ENCODE measurements around the gene TAF8. TPM values are rescaled to one million over a fixed set of nuclear protein-coding genes. Genes with fewer than 3 reads are reported as not detected.

The TAF8 gene
- total RNA-seq, 1 experiment from 2014 or later = 25.9 TPM

GRCh38 chr6:42025066-42025844, 25.1 kb upstream of the TAF8 start:
- Histone ChIP-seq H3K79me2 (ENCODE audit: low read length) (no peaks in the 10 kb centered on the region), H3K36me3 (ENCODE audit: insufficient read depth, low read length) (no peaks in the 10 kb centered on the region), H3K4me2 (ENCODE audit: low read depth, low read length, poor library complexity, severe bottlenecking) (peak overlapping the region; percentile 72), H3K4me1 (ENCODE audit: low read length) (peaks cover 58% of the 10 kb centered on the region), H3K4me3 (ENCODE audit: low read length) (peak overlapping the region; percentile 55), H3K27ac (ENCODE audit: low read length) (peak overlapping the region; percentile 96), H3K27me3 (ENCODE audit: low read length) (no peaks in the 10 kb centered on the region), H3K9me3 (ENCODE audit: low read length) (no peaks in the 10 kb centered on the region), H3K9ac (ENCODE audit: low read length) (peak overlapping the region; percentile 76), H2AFZ (ENCODE audit: low read length) (peak overlapping the region; percentile 44; the same call in 1 of the 2 replicates), H3K9me2 (replicated peaks; ENCODE audit: insufficient read depth, low read length) (no peaks in the 10 kb centered on the region), H4K20me1 (ENCODE audit: insufficient read depth, low read depth, low read length) (no peaks in the 10 kb centered on the region)
- DNase-seq = peak; percentile 98

GRCh38 chr6:42025845-42026243, 24.5 kb upstream of the TAF8 start:
- Histone ChIP-seq H3K9me2 (replicated peaks; ENCODE audit: insufficient read depth, low read length) (no peaks in the 10 kb centered on the region), H3K27me3 (ENCODE audit: low read length) (no peaks in the 10 kb centered on the region), H3K4me3 (ENCODE audit: low read length) (peak overlapping the region; percentile 48; the same call in 1 of the 2 replicates), H3K4me1 (ENCODE audit: low read length) (peaks cover 61% of the 10 kb centered on the region), H3K79me2 (ENCODE audit: low read length) (no peaks in the 10 kb centered on the region), H2AFZ (ENCODE audit: low read length) (peak overlapping the region; percentile 44), H3K27ac (ENCODE audit: low read length) (peak overlapping the region; percentile 96), H3K36me3 (ENCODE audit: insufficient read depth, low read length) (no peaks in the 10 kb centered on the region), H4K20me1 (ENCODE audit: insufficient read depth, low read depth, low read length) (no peaks in the 10 kb centered on the region), H3K9ac (ENCODE audit: low read length) (peak overlapping the region; percentile 56), H3K9me3 (ENCODE audit: low read length) (no peaks in the 10 kb centered on the region), H3K4me2 (ENCODE audit: low read depth, low read length, poor library complexity, severe bottlenecking) (peak overlapping the region; percentile 72)
- no peak for DNase-seq

GRCh38 chr6:42026540-42026939, 23.8 kb upstream of the TAF8 start:
- no peak overlapping the region for H3K4me2 ChIP-seq (ENCODE audit: low read depth, low read length, poor library complexity, severe bottlenecking)
- peak overlapping the region; percentile 56; the same call in 1 of the 2 replicates for H3K9ac ChIP-seq (ENCODE audit: low read length)
- no peaks in the 10 kb centered on the region for H3K27me3 ChIP-seq (ENCODE audit: low read length)
- H3K4me3 ChIP-seq (ENCODE audit: low read length) = no peak overlapping the region
- no peaks in the 10 kb centered on the region for H3K36me3 ChIP-seq (ENCODE audit: insufficient read depth, low read length)
- DNase-seq = peak; percentile 53
- no peaks in the 10 kb centered on the region for H3K79me2 ChIP-seq (ENCODE audit: low read length)
- H2AFZ ChIP-seq (ENCODE audit: low read length) = no peak overlapping the region
- no peaks in the 10 kb centered on the region for H4K20me1 ChIP-seq (ENCODE audit: insufficient read depth, low read depth, low read length)
- H3K9me2 ChIP-seq (replicated peaks; ENCODE audit: insufficient read depth, low read length) = no peaks in the 10 kb centered on the region
- no peaks in the 10 kb centered on the region for H3K9me3 ChIP-seq (ENCODE audit: low read length)
- H3K4me1 ChIP-seq (ENCODE audit: low read length) = peaks cover 68% of the 10 kb centered on the region
- peak overlapping the region; percentile 96 for H3K27ac ChIP-seq (ENCODE audit: low read length)

GRCh38 chr6:42028234-42029061, 21.9 kb upstream of the TAF8 start:
- H3K9ac ChIP-seq (ENCODE audit: low read length) = no peak overlapping the region
- H3K4me1 ChIP-seq (ENCODE audit: low read length) = peaks cover 62% of the 10 kb centered on the region
- 0 out of 2 replicates have a peak overlapping the region, but pooled peaks have one; percentile 16 for H2AFZ ChIP-seq (ENCODE audit: low read length)
- no peaks in the 10 kb centered on the region for H3K36me3 ChIP-seq (ENCODE audit: insufficient read depth, low read length)
- H3K27me3 ChIP-seq (ENCODE audit: low read length) = no peaks in the 10 kb centered on the region
- H3K9me3 ChIP-seq (ENCODE audit: low read length) = no peaks in the 10 kb centered on the region
- no peak overlapping the region for H3K4me3 ChIP-seq (ENCODE audit: low read length)
- no peak for DNase-seq
- H4K20me1 ChIP-seq (ENCODE audit: insufficient read depth, low read depth, low read length) = no peaks in the 10 kb centered on the region
- no peak overlapping the region for H3K4me2 ChIP-seq (ENCODE audit: low read depth, low read length, poor library complexity, severe bottlenecking)
- no peaks in the 10 kb centered on the region for H3K79me2 ChIP-seq (ENCODE audit: low read length)
- no peaks in the 10 kb centered on the region for H3K9me2 ChIP-seq (replicated peaks; ENCODE audit: insufficient read depth, low read length)
- H3K27ac ChIP-seq (ENCODE audit: low read length) = no peak overlapping the region; the same call in 1 of the 2 replicates

- H3K9ac ChIP-seq (ENCODE audit: low read length) = no peak overlapping the region
- no peaks in the 10 kb centered on the region for H3K9me2 ChIP-seq (replicated peaks; ENCODE audit: insufficient read depth, low read length)
- H3K4me3 ChIP-seq (ENCODE audit: low read length) = no peak overlapping the region
- no peaks in the 10 kb centered on the region for H3K79me2 ChIP-seq (ENCODE audit: low read length)
- H3K27ac ChIP-seq (ENCODE audit: low read length) = no peak overlapping the region
- DNase-seq = no peak
- no peak overlapping the region for H3K4me2 ChIP-seq (ENCODE audit: low read depth, low read length, poor library complexity, severe bottlenecking)
- no peaks in the 10 kb centered on the region for H3K9me3 ChIP-seq (ENCODE audit: low read length)
- H2AFZ ChIP-seq (ENCODE audit: low read length) = no peak overlapping the region
- H3K4me1 ChIP-seq (ENCODE audit: low read length) = peaks cover 55% of the 10 kb centered on the region
- no peaks in the 10 kb centered on the region for H4K20me1 ChIP-seq (ENCODE audit: insufficient read depth, low read depth, low read length)
- H3K27me3 ChIP-seq (ENCODE audit: low read length) = no peaks in the 10 kb centered on the region
- H3K36me3 ChIP-seq (ENCODE audit: insufficient read depth, low read length) = no peaks in the 10 kb centered on the region
These were observed 21.1 kb upstream of the TAF8 start for GRCh38 chr6:42029062-42029685.

- H3K4me2 ChIP-seq (ENCODE audit: low read depth, low read length, poor library complexity, severe bottlenecking) = no peak overlapping the region
These were observed 20.4 kb upstream of the TAF8 start for GRCh38 chr6:42029881-42030280.

GRCh38 chr6:42030585-42031506, 19.5 kb upstream of the TAF8 start:
- Histone ChIP-seq H3K36me3 (ENCODE audit: insufficient read depth, low read length) (no peaks in the 10 kb centered on the region), H3K27me3 (ENCODE audit: low read length) (no peaks in the 10 kb centered on the region), H3K4me3 (ENCODE audit: low read length) (peak overlapping the region; percentile 22; the same call in 1 of the 2 replicates), H3K27ac (ENCODE audit: low read length) (peak overlapping the region; percentile 75), H2AFZ (ENCODE audit: low read length) (peak overlapping the region; percentile 61), H3K4me1 (ENCODE audit: low read length) (peaks cover 39% of the 10 kb centered on the region), H4K20me1 (ENCODE audit: insufficient read depth, low read depth, low read length) (no peaks in the 10 kb centered on the region), H3K9ac (ENCODE audit: low read length) (peak overlapping the region; percentile 56), H3K9me2 (replicated peaks; ENCODE audit: insufficient read depth, low read length) (no peaks in the 10 kb centered on the region), H3K79me2 (ENCODE audit: low read length) (no peaks in the 10 kb centered on the region), H3K9me3 (ENCODE audit: low read length) (no peaks in the 10 kb centered on the region), H3K4me2 (ENCODE audit: low read depth, low read length, poor library complexity, severe bottlenecking) (peak overlapping the region; percentile 31)
- peak; percentile 75 for DNase-seq

More at GRCh38 chr6:42029881-42030280, 20.4 kb upstream of the TAF8 start:
- no peak overlapping the region for H3K4me3 ChIP-seq (ENCODE audit: low read length)
- no peaks in the 10 kb centered on the region for H3K9me3 ChIP-seq (ENCODE audit: low read length)
- H2AFZ ChIP-seq (ENCODE audit: low read length) = no peak overlapping the region
- no peak overlapping the region for H3K27ac ChIP-seq (ENCODE audit: low read length)
- no peaks in the 10 kb centered on the region for H3K9me2 ChIP-seq (replicated peaks; ENCODE audit: insufficient read depth, low read length)
- H4K20me1 ChIP-seq (ENCODE audit: insufficient read depth, low read depth, low read length) = no peaks in the 10 kb centered on the region
- H3K79me2 ChIP-seq (ENCODE audit: low read length) = no peaks in the 10 kb centered on the region
- no peak for DNase-seq
- H3K9ac ChIP-seq (ENCODE audit: low read length) = no peak overlapping the region
- H3K27me3 ChIP-seq (ENCODE audit: low read length) = no peaks in the 10 kb centered on the region
- H3K4me1 ChIP-seq (ENCODE audit: low read length) = peaks cover 48% of the 10 kb centered on the region
- no peaks in the 10 kb centered on the region for H3K36me3 ChIP-seq (ENCODE audit: insufficient read depth, low read length)
